Islet of Langerhans (tissue), 1 donor: Measurements from ENCODE around the gene PTPN13.

ENCODE experiments used
- FAIRE-seq: peaks from one replicate; lab custom pipeline; 2011; peaks lifted over from hg19 to GRCh38; lab: Jason Lieb, UNC

Gene PTPN13

DNA sequence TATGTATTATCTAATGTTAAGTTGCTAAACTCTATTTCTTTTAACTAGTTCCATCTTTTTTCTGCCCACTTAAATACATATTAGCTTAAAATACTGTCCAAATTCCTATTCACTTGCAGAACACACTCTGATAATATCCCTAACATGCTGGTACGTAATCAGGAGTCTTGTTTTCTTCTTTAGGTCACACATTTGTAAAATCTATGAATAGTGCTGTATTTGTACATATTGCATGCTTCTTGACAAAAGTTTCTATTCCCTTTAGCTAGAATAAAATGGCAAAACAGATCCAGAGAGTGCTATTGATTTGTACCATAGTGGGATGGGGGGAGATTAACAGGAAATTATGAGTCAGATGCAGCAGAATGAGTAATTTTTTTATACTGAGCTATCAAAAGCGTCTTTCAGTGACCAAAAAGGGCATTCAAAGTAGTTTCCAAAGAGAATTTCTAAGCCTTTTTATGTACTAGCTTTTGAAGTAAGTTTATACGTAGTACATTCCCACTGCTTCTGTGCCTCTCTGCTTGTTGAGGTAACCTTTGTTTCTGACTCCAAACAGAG is 126.5 kb downstream of the PTPN13 start:
- FAIRE-seq: no peak

DNA sequence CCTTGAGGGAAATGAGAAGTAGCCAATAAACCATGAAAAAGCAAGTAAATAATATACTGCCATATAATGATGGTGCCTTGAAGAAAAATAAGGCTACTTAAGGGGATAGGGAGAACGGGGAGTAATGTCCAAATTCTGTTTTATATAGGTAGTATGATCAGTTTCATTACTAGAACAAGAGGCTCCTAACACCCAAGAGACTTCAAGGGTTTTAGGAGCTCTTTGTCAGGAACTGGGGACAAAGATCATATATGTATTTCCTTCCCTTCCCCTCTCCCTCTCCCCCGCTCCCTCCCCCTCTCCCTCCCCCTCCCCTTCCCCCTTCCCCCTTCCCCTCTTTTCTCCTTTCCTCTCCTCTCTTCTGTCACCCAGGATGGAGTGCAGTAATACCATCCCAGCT is 127.3 kb downstream of the PTPN13 start:
- FAIRE-seq: no peak

- FAIRE-seq: no peak
These were observed 136.2 kb downstream of the PTPN13 start for GRCh38 chr4:86730310-86730709.

DNA sequence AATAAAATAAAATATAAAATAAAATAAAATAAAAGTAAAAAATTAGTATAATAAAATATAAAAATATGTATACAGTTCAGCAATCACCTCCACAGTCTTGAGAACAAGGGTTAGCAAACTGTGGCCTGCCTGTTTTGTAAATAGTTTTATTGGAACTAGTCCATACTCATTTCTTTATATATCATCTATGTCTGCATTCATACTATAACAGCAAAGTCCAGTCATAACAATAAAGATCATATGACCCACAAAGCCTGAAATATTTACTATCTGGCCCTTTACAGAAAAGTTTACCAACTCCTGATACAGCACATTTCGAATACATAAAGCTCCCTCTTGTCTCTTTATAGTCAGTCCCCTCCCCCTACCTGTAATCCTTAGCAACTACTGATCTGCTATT is 143.1 kb downstream of the PTPN13 start:
- FAIRE-seq: no peak

- FAIRE-seq: no peak
These were observed 147.7 kb downstream of the PTPN13 start for GRCh38 chr4:86741846-86742245.

DNA sequence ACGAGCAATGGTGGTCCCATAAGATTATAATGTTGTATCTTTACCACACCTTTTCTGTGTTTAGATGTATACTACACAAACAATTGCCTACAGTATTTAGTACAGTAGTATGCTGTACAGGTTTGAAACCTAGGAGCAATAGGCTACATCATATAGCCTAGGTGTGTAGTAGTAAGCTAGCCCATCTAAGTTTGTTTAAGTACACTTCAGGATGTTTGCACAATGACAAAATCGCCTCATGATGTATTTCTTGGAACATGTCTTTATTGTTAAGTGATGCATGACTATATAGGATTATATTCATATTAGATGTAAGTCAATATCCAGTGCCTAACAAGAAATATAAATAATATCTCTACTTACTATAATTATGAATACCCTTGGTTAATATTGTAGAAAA is 150.5 kb downstream of the PTPN13 start:
- no peak for FAIRE-seq

DNA sequence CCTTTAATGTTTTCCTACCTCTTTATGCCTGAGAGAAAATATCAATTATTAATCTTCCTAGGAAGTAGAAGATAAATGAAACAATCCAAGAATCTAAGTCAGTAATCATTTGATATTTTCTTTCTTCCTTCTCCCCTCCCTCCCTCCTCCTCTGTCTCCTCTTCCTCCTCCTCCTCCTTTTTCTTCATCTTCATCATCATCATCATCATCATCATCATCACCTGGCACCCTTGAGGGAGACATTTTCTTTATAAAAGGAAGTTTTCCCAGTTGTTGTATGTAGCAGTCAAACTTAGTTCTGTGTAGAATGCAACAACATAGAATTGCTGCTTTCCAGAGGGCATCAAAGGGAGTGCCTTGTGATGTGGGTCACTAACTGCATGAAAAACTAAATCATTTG is 155.0 kb downstream of the PTPN13 start:
- FAIRE-seq: no peak

GRCh38 chr4:86755388-86755787 is 161.3 kb downstream of the PTPN13 start:
- FAIRE-seq: no peak

- no peak for FAIRE-seq
These were observed 163.4 kb downstream of the PTPN13 start for GRCh38 chr4:86757468-86757867.

DNA sequence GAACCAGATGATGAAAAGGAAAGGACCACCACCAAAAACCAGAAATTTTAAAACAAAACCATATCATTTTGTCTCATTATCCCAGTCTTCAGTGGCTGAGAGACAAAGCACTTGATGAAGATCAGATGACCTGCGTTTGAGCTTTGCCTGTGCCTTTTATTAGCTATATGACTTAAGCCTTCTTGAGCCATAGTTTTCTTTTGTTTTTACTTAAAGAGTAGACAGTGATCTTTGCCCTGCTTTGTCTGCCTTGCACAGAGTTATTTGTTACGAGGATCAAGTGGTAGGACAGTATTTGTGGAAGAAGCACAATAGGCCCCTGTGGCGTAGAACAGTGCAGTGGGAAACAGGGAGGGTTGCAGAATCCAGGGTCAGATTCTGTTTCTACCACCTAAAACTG is 165.2 kb downstream of the PTPN13 start:
- no peak for FAIRE-seq

DNA sequence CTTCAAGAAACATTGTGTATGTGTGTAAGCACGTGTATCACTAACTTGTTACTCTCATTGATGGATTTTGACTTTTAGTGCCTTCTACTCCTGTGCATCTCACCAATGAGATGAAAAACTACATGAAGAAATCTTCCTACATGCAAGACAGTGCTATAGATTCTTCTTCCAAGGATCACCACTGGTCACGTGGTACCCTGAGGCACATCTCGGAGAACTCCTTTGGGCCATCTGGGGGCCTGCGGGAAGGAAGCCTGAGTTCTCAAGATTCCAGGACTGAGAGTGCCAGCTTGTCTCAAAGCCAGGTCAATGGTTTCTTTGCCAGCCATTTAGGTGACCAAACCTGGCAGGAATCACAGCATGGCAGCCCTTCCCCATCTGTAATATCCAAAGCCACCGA is 168.5 kb downstream of the PTPN13 start:
- no peak for FAIRE-seq

- FAIRE-seq: no peak
These were observed 175.7 kb downstream of the PTPN13 start for GRCh38 chr4:86769794-86770193.

DNA sequence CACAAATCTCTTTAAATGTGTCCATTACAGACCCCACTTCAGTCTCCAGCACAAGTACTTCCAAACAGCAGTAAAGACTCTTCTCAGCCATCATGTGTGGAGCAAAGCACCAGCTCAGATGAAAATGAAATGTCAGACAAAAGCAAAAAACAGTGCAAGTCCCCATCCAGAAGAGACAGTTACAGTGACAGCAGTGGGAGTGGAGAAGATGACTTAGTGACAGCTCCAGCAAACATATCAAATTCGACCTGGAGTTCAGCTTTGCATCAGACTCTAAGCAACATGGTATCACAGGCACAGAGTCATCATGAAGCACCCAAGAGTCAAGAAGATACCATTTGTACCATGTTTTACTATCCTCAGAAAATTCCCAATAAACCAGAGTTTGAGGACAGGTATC is 177.0 kb downstream of the PTPN13 start:
- no peak for FAIRE-seq

DNA sequence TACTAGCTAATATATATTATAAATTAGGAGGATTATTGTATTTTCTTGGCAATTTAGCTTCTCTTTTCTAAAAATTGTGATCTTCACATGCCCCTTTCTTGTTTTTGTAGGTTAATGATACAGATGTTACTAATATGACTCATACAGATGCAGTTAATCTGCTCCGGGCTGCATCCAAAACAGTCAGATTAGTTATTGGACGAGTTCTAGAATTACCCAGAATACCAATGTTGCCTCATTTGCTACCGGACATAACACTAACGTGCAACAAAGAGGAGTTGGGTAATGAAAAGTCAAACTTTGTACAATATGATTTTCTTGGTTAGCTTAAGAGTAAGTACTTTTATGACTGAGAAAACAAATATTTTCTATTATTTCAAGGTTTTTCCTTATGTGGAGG is 180.9 kb downstream of the PTPN13 start:
- FAIRE-seq: no peak

GRCh38 chr4:86778175-86778574 is 184.1 kb downstream of the PTPN13 start:
- FAIRE-seq: no peak

DNA sequence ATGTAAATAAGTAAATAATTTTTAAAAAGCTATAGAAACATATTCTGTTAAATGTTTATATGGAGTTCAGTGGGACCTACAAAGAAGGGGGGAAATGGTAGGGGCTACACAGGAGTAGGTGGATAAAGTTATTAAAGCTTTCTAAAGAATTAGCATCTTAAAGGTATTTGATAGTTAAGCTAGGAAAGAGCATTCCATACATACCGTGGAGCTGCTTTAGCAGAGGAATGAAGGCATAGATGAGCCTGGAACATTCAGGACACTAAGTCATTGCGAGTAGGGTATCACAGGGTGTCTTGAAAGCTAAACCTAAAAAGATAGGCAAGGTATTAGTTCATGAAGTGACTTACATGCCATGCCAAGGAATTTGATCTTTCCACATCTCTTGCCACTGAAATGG is 194.7 kb downstream of the PTPN13 start:
- FAIRE-seq: no peak

DNA sequence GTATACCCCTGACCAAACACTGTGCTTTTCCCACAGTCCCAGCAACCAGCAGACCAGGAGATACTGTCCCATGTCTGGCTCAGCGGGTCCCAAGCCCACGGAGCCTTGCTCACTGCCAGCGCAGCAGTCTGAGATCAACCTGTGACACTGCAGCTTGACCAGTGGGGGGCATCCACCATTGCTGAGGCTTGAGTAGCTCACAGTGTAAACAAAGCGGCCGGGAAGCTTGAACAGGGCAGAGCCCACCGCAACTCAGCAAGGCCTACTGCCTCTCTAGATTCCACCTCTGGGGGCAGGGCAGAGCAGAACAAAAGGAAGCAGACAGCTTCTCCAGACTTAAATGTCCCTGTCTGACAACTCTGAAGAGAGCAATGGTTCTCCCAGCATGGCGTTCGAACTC is 197.0 kb downstream of the PTPN13 start:
- FAIRE-seq: no peak

- no peak for FAIRE-seq
These were observed 215.7 kb downstream of the PTPN13 start for GRCh38 chr4:86809809-86810208.

- FAIRE-seq: no peak
These were observed 216.7 kb downstream of the PTPN13 start for GRCh38 chr4:86810847-86811246.

GRCh38 chr4:86815653-86816052 is 221.5 kb downstream of the PTPN13 start:
- FAIRE-seq: no peak

- FAIRE-seq: no peak
These were observed 222.6 kb downstream of the PTPN13 start for GRCh38 chr4:86816501-86817273.

DNA sequence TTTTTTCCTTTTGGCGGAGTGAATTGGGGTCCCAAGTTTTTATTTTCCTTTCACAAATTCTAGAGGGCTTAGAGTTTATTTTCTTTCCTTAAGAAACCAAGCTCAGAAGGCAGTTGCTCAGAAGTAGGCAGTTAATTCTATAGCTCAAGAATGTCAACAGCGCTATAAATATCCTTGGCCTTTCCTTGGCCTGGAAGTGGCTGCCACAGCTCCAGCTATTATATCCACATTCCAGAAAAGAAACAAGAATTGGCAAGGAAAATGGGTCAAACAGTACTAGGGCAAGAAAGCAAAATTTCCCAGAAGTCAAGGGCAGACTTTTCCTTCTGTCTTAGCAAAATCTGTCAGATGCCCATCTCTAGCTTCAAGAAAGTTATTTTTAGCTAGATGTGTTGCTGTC is 224.1 kb downstream of the PTPN13 start:
- no peak for FAIRE-seq

GRCh38 chr4:86818841-86819240 is 224.7 kb downstream of the PTPN13 start:
- FAIRE-seq: no peak

DNA sequence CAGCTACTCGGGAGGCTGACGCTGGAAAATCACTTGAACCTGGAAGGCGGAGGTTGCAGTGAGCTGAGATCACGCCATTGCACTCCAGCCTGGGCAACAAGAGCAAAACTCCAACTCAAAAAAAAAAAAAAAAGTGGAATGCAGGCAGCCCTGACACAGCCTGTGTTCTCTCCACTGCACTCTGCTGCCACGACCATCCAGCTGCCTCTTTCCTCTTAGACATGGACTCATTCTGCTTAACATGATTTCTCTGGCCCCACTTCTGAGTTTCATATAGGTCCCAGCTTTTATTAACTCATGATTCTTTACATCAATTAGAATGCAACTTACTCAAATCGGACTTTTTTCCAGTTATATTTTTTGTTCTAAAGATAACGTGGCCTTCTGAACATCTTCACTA is 225.4 kb downstream of the PTPN13 start:
- no peak for FAIRE-seq
